Measurements from ENCODE around the gene ABCA3.
"Not testable (repeated sequence)": the region's sequence is repeated elsewhere in the genome, so short reads cannot be mapped to it uniquely, and the experiment has no call there.

Gene ABCA3

GRCh38 chr16:2280981-2281542, 59.5 kb downstream of the ABCA3 start:
- no peak for DNase-seq (ENCODE audit: low read depth in 1 of 2, low spot score in 1 of 2)

GRCh38 chr16:2280461-2280860, 60.1 kb downstream of the ABCA3 start:
- DNase-seq (ENCODE audit: low read depth in 1 of 2, low spot score in 1 of 2) = no peak

GRCh38 chr16:2278956-2279800, 61.4 kb downstream of the ABCA3 start:
- DNase-seq (ENCODE audit: low read depth in 1 of 2, low spot score in 1 of 2) = no peak

GRCh38 chr16:2278272-2278608, 62.3 kb downstream of the ABCA3 start:
- no peak for DNase-seq (ENCODE audit: low read depth in 1 of 2, low spot score in 1 of 2)

- DNase-seq (ENCODE audit: low read depth in 1 of 2, low spot score in 1 of 2) = no peak
Observed at GRCh38 chr16:2277466-2278271, 62.9 kb downstream of the ABCA3 start.

GRCh38 chr16:2276368-2277195, 63.9 kb downstream of the ABCA3 start:
- no peak for DNase-seq (ENCODE audit: low read depth in 1 of 2, low spot score in 1 of 2)

GRCh38 chr16:2275476-2276367, 64.8 kb downstream of the ABCA3 start:
- DNase-seq (ENCODE audit: low read depth in 1 of 2, low spot score in 1 of 2) = no peak

- DNase-seq (ENCODE audit: low read depth in 1 of 2, low spot score in 1 of 2) = no peak
Observed at GRCh38 chr16:2273931-2274330, 66.6 kb downstream of the ABCA3 start.

GRCh38 chr16:2273484-2273883, 67.0 kb downstream of the ABCA3 start:
- DNase-seq (ENCODE audit: low read depth in 1 of 2, low spot score in 1 of 2) = no peak

GRCh38 chr16:2271848-2272461, 68.6 kb downstream of the ABCA3 start:
- DNase-seq (ENCODE audit: low read depth in 1 of 2, low spot score in 1 of 2) = no peak

- DNase-seq (ENCODE audit: low read depth in 1 of 2, low spot score in 1 of 2) = no peak
Observed at GRCh38 chr16:2270588-2271470, 69.7 kb downstream of the ABCA3 start.

GRCh38 chr16:2270070-2270462, 70.5 kb downstream of the ABCA3 start:
- DNase-seq (ENCODE audit: low read depth in 1 of 2, low spot score in 1 of 2) = no peak

GRCh38 chr16:2267913-2268666, 72.4 kb downstream of the ABCA3 start, which contains the start of gene RNPS1:
Gene RNPS1 (minus strand): TSS chr16:2268126. CDS start chr16:2264643, 3,483 bp downstream.
- DNase-seq (ENCODE audit: low read depth in 1 of 2, low spot score in 1 of 2) = peak; percentile 92 to 95

- not testable (repeated sequence) for DNase-seq (ENCODE audit: low read depth in 1 of 2, low spot score in 1 of 2)
Observed at GRCh38 chr16:2267505-2267912, 73.0 kb downstream of the ABCA3 start.

- DNase-seq (ENCODE audit: low read depth in 1 of 2, low spot score in 1 of 2) = not testable (repeated sequence)
Observed at GRCh38 chr16:2266887-2267286, 73.6 kb downstream of the ABCA3 start.

- not testable (repeated sequence) for DNase-seq (ENCODE audit: low read depth in 1 of 2, low spot score in 1 of 2)
Observed at GRCh38 chr16:2263026-2263425, 77.5 kb downstream of the ABCA3 start.

- DNase-seq (ENCODE audit: low read depth in 1 of 2, low spot score in 1 of 2) = no peak
Observed at GRCh38 chr16:2260250-2260649, 80.3 kb downstream of the ABCA3 start.

GRCh38 chr16:2258530-2258929, 82.0 kb downstream of the ABCA3 start:
- DNase-seq (ENCODE audit: low read depth in 1 of 2, low spot score in 1 of 2) = not testable (repeated sequence)

Measured in activated CD4-positive, alpha-beta T cell treated with anti-CD3 and anti-CD28 coated beads, Interleukin-2, amount 50 U/mL, for 24 hours (primary cell).